ENCODE results near the gene FGD2.

DNA sequence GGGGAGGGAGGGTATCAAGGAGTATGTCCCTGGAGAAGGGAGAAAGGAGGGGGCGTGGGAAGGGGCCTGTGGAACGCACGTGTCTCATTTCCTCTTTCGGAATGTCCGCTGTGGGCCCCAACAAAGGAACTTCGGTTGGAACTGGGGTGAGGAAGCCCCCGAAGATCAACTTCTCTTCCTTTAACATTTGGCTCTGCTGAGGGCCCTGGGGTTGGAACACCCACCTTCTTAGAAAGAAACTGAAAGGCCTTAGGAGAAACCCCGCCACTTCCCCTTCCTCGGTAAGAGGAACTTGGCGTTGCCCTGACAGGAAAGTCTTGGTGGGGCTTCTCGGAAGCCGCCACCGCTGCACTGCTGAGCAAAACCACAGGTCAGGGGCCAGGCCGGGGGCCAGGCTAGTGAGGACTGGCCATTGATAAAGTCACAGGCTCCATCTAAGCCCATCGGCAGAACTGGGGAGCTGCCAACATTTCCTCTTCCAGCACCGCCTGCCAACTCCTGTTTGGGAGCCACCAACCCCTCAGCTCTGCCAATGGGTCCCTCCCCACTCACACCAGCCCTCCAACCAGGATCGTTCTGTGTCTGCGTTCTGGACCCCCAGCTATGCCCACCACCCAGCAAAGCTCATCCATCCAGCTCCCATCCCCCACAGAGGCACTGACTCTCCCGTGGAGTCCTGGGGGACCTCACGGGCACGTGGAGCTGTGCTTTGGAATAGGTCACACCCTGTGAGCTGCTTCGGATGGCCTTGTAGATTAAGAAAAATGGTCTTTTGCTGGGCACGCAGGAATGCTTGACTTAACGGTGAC is 44.8 kb downstream of the FGD2 start:
- TF ChIP-seq, protein P1, sequence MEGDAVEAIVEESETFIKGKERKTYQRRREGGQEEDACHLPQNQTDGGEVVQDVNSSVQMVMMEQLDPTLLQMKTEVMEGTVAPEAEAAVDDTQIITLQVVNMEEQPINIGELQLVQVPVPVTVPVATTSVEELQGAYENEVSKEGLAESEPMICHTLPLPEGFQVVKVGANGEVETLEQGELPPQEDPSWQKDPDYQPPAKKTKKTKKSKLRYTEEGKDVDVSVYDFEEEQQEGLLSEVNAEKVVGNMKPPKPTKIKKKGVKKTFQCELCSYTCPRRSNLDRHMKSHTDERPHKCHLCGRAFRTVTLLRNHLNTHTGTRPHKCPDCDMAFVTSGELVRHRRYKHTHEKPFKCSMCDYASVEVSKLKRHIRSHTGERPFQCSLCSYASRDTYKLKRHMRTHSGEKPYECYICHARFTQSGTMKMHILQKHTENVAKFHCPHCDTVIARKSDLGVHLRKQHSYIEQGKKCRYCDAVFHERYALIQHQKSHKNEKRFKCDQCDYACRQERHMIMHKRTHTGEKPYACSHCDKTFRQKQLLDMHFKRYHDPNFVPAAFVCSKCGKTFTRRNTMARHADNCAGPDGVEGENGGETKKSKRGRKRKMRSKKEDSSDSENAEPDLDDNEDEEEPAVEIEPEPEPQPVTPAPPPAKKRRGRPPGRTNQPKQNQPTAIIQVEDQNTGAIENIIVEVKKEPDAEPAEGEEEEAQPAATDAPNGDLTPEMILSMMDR (IDR thresholded peaks at IDR 0.05): no peak
- no peak for TF ChIP-seq POLR2A (IDR thresholded peaks at IDR 0.05)

Data from body of pancreas (tissue), 4 donors.